Effector memory CD8-positive, alpha-beta T cell (primary cell): ENCODE data around the gene DAZAP1.
A peak's percentile ranks its signal among the peaks of the same experiment; 100 is the strongest.

Source experiments
- ATAC-seq: fragments of 150-1000 bp; cut with Tn5 transposase; replicated peaks from 2 replicates; pipeline ENCODE4 v1.10.0; 2021; ENCODE audit warnings: mild to moderate bottlenecking, moderate library complexity
- DNase-seq, 3 experiments: peaks; one replicate each; pipeline ENCODE4 v3.0.0; 2021
- H3K27ac Mint-ChIP-seq, 2 donors: one replicate each; pipeline ENCODE4 v1.8.0; 2022; ENCODE audit warnings: mild to moderate bottlenecking in 2 of 2, mixed read lengths in 2 of 2, moderate library complexity in 2 of 2
- H3K27me3 Mint-ChIP-seq, 2 donors: one replicate each; pipeline ENCODE4 v1.8.0; 2022; ENCODE audit warnings: mixed read lengths in 2 of 2
- H3K36me3 Mint-ChIP-seq: one replicate; pipeline ENCODE4 v1.8.0; 2022; ENCODE audit warnings: mild to moderate bottlenecking, moderate library complexity, mixed read lengths; ENCODE audit not compliant: insufficient read depth
- H3K4me1 Mint-ChIP-seq, 2 donors: one replicate each; pipeline ENCODE4 v1.8.0; 2022; ENCODE audit warnings: low read depth in 2 of 2, mixed read lengths in 2 of 2
- H3K4me3 Mint-ChIP-seq, 2 donors: one replicate each; pipeline ENCODE4 v1.8.0; 2022; ENCODE audit warnings: mild to moderate bottlenecking in 2 of 2, mixed read lengths in 2 of 2, moderate library complexity in 2 of 2
- H3K9me3 Mint-ChIP-seq, 2 donors: one replicate each; pipeline ENCODE4 v1.8.0; 2022; ENCODE audit warnings: mixed read lengths in 2 of 2

The DAZAP1 gene

DNA sequence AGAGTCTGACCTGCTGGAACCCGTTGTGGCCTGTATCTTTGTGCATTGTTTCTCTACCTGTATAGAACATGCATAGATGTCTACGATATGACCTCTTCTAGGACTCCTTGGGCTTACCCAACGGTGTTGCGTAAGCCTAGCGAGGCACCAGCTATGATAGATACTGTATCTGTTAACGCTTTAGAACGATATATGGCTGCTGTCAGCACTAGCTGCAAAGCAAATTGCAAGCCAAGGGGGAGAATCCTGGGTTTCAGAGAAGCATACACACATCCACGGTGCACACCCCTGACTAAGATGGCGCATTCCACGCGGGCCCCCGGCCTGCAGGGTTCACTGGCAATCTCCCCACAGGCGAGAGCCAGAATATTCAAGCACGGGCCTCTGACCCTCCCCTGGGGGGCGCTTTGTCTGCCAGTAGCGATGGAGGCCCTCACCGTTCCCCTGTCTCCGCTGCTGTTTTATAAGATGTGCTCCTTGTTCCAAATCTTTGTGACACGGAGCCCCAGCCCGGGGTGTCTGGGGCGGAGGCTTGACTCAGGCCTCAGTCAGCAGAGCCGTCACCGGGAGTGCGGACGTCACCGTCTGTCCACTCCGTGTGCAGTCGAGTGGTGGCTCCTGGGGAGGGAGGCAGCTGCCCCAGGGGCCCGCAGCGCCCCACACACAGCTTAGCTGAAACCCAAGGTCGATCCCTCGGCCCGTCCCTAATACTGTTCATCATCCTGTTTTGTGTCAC is 17.9 kb downstream of the DAZAP1 start:
- H3K36me3 Mint-ChIP-seq = peaks cover 82% of the 10 kb centered on the region
- no peaks in the 10 kb centered on the region for H3K9me3 Mint-ChIP-seq
- DNase-seq (no peak), ATAC-seq (no peak)
- H3K27ac Mint-ChIP-seq = peak overlapping the region; percentile 35 to 74
- H3K4me1 Mint-ChIP-seq = peaks cover 0 to 3% of the 10 kb centered on the region in 2 donors
- H3K4me3 Mint-ChIP-seq = no peak overlapping the region
- H3K27me3 Mint-ChIP-seq = no peaks in the 10 kb centered on the region

DNA sequence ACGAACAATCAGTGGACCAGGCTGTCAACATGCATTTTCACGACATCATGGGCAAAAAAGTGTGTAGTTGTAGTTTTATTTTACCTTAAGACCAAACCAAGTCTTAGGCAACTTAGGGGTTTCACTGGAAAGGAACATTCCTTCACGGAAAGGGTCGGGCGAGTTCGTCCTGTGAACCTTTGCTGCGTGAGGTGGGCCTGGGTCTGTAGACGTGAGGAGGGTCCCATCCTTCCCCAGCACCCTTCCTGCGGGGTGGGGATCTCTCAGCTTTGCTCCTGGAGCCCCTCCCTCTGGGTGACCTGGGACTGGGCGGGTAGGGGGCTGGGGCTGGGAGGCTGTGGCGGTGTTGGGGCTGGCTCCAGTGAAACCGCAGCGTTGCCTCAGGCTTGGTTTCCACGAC is 18.5 kb downstream of the DAZAP1 start:
- H3K4me3 Mint-ChIP-seq = no peak overlapping the region
- peaks cover 82% of the 10 kb centered on the region for H3K36me3 Mint-ChIP-seq
- H3K4me1 Mint-ChIP-seq = peaks cover 0 to 3% of the 10 kb centered on the region in 2 donors
- no peaks in the 10 kb centered on the region for H3K27me3 Mint-ChIP-seq
- no peak for ATAC-seq
- DNase-seq = no peak
- H3K9me3 Mint-ChIP-seq = no peaks in the 10 kb centered on the region
- peak overlapping the region in 1 of 2 donors; percentile 74 for H3K27ac Mint-ChIP-seq

DNA sequence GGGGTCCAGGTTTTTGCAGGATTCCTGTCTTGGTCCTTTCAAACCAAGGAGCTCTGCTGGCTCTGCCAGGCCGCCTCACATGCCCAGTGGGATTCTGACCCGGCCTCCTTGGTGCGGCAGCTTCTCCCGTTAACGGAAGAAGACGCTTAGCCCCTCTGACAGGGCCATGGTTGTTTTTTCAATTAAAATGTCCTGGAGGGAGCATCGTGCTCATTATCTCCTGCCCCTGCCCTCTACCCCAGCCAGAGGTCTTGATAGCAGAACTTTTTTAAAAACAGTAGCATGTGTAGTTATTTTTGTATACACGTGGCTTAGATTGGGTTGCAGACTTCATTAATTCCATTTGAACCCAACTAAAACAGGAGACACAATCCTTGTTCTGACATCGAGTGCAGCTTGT is 19.4 kb downstream of the DAZAP1 start:
- no peak for DNase-seq
- peaks cover 82% of the 10 kb centered on the region for H3K36me3 Mint-ChIP-seq
- no peak overlapping the region for H3K27ac Mint-ChIP-seq
- no peaks in the 10 kb centered on the region for H3K27me3 Mint-ChIP-seq
- H3K9me3 Mint-ChIP-seq = no peaks in the 10 kb centered on the region
- ATAC-seq = no peak
- H3K4me3 Mint-ChIP-seq = no peak overlapping the region
- H3K4me1 Mint-ChIP-seq = peaks cover 0 to 3% of the 10 kb centered on the region in 2 donors

DNA sequence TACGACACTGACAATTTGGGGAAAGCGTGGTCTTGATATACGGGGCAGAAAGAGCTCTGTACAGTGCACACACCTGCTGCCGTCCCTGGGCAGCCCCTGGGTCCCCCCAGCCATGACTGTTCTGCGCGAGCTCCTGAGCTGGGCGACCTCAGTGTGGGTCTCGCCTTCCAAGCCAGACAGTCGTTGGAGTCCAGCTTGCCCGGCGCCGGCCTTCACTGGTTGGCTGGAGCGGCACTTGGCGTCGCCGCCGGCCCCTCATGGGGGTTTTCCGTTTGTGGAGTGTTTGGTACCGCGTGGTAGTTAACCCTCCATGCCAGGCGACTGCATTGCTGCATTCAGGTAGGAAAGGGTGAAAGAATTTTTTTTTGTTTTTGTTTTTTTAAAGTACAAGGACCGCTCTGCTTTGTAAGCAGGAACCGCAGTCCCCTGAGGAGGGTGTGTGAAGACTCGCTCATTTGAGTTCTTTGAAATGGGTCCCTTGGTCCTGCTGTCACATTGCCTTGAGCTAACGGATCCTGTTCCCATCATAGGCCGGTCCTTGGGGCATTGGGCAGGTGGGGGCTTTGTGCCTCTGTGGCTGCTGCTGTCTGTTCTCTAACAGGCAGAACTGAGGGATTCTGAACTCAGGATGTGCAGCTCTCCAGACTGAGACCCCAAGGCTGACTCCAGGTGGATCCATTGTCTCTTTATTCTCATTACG is 20.0 kb downstream of the DAZAP1 start:
- H3K4me3 Mint-ChIP-seq = no peak overlapping the region
- peaks cover 83% of the 10 kb centered on the region for H3K36me3 Mint-ChIP-seq
- H3K27me3 Mint-ChIP-seq = no peaks in the 10 kb centered on the region
- ATAC-seq = no peak
- no peak for DNase-seq
- H3K4me1 Mint-ChIP-seq = peaks cover 0 to 3% of the 10 kb centered on the region in 2 donors
- H3K9me3 Mint-ChIP-seq = no peaks in the 10 kb centered on the region
- H3K27ac Mint-ChIP-seq = no peak overlapping the region

DNA sequence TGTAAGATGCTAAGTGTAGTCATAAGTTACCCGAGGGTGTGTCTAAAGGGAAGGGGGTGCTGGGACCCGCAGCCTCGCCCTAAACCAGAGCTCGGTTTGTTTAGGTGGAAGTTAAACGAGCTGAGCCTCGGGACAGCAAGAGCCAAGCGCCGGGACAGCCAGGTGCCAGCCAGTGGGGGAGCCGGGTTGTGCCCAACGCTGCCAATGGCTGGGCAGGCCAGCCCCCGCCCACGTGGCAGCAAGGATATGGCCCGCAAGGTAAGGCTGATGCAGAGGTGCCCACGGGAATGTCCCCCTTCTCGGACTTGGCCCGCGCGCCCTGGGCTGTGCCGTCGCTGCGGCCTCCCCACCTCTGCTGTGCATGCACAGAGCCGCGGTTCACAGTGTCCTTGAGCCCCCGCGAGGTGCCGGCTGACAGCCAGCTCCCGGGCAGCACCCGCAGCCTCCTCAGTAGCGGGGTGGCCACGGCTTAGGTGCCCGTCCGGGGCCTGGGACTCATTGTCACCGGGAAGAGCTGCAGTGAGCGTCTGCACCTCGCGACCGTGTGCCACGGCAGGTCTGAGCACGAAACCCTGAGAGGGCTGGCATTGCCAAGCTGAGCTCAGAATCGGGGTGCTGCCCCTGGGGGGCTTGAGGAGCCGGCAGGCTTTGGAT is 21.5 kb downstream of the DAZAP1 start:
- H3K4me1 Mint-ChIP-seq = no peaks in the 10 kb centered on the region
- H3K27me3 Mint-ChIP-seq = no peaks in the 10 kb centered on the region
- H3K27ac Mint-ChIP-seq = no peak overlapping the region
- H3K36me3 Mint-ChIP-seq = peaks cover 82% of the 10 kb centered on the region
- ATAC-seq (no peak), DNase-seq (no peak)
- no peaks in the 10 kb centered on the region for H3K9me3 Mint-ChIP-seq
- H3K4me3 Mint-ChIP-seq = no peak overlapping the region

DNA sequence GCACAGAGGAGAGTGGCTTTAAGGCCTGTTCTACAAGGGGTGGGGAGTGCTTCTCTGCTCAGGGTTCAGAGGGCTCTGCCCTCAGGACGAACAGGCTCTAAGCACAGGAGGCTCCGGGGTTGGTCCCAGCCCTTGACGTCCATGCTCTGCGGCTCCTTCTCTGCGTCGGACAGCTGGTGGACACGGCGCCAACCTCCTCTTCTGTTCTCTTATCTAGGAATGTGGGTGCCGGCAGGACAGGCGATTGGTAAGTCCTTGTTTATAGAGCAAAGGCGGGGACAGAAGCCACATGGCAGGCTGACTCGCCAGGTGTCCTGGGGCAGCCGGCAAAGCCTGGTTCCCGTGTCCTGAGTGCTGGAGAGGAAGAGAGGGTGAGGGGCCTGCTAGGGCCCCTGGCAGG is 22.4 kb downstream of the DAZAP1 start:
- H3K27ac Mint-ChIP-seq = no peak overlapping the region
- peaks cover 81% of the 10 kb centered on the region for H3K36me3 Mint-ChIP-seq
- no peaks in the 10 kb centered on the region for H3K27me3 Mint-ChIP-seq
- H3K4me1 Mint-ChIP-seq = no peaks in the 10 kb centered on the region
- no peaks in the 10 kb centered on the region for H3K9me3 Mint-ChIP-seq
- no peak overlapping the region for H3K4me3 Mint-ChIP-seq
- DNase-seq (no peak), ATAC-seq (no peak)

DNA sequence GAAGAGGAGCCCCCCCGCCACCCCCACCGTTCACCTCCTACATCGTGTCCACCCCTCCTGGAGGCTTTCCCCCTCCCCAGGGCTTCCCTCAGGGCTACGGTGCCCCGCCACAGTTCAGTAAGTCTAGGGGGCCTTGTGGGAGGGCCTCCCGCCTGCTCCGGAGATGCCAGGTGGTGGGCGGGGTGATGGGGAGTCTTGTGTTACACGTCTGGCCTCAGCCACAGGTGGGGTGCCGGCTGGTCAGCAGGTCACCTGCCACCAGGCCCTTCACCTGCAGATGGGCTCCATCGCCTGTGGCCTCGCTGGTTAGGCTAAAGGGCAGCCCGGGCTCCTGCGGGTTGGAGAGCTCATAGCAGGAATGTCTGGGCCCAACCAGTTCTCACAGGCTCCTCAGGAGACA is 22.9 kb downstream of the DAZAP1 start:
- Mint-ChIP-seq H3K4me3 (no peak overlapping the region), H3K27ac (no peak overlapping the region), H3K36me3 (peaks cover 78% of the 10 kb centered on the region), H3K27me3 (no peaks in the 10 kb centered on the region), H3K4me1 (no peaks in the 10 kb centered on the region), H3K9me3 (no peaks in the 10 kb centered on the region)
- DNase-seq (no peak), ATAC-seq (no peak)

DNA sequence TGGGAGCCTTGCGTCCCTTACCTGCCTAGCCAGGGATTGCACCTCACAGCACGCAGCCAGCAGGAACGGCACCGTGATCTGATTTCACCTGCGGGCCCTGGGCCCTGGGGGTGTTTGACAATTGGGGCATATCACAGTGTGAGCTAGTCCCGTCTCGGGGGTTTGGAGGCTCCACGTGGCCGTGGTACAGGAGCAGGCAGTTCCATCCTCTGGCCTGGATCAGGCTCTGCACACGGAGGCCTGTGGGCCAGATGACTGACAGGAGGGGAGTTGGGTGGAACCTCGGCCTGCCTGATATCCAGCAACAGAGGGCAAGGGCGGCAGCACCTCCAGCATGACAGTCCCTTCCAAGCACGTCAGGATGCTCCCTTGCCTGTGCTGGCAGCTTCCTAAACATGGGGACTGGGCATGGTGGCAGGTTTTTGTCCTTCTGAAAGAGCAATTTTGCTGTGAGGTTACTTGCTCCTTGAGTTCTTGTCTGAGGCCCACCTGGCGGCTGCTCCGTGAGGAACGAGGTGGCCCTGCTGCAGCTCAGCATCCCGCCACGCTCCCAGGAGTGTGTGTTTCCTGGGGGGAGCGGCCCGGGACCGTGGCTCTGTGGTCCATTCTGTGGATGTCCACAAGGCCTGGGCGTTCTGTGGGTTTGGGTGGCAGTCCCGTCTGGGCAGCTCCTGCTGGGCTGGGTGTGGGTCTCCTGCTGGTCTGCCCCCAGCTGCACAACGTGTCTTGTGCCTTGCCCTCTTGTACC is 24.5 kb downstream of the DAZAP1 start:
- H3K27me3 Mint-ChIP-seq = no peaks in the 10 kb centered on the region
- ATAC-seq (no peak), DNase-seq (no peak)
- H3K9me3 Mint-ChIP-seq = no peaks in the 10 kb centered on the region
- peaks cover 69% of the 10 kb centered on the region for H3K36me3 Mint-ChIP-seq
- H3K4me3 Mint-ChIP-seq = no peak overlapping the region
- H3K4me1 Mint-ChIP-seq = no peaks in the 10 kb centered on the region
- peak overlapping the region in 1 of 2 donors; percentile 35 for H3K27ac Mint-ChIP-seq

DNA sequence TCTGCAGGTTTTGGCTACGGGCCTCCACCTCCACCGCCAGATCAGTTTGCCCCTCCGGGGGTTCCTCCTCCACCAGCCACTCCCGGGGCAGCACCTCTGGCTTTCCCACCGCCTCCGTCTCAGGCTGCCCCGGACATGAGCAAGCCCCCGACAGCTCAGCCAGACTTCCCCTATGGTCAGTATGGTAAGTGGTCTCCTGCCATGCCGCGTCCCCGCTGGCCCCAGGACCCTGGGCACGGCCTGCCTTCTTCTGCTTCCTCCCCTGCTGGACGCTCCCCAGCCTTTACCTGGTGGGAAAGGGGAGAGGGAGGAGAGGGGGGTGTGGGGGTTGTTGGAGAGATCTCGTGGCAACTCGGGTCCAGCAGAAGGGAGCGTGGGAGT is 25.1 kb downstream of the DAZAP1 start:
- H3K4me3 Mint-ChIP-seq = no peak overlapping the region
- H3K27ac Mint-ChIP-seq = no peak overlapping the region
- peaks cover 69% of the 10 kb centered on the region for H3K36me3 Mint-ChIP-seq
- ATAC-seq (no peak), DNase-seq (no peak)
- H3K4me1 Mint-ChIP-seq = no peaks in the 10 kb centered on the region
- no peaks in the 10 kb centered on the region for H3K27me3 Mint-ChIP-seq
- no peaks in the 10 kb centered on the region for H3K9me3 Mint-ChIP-seq

DNA sequence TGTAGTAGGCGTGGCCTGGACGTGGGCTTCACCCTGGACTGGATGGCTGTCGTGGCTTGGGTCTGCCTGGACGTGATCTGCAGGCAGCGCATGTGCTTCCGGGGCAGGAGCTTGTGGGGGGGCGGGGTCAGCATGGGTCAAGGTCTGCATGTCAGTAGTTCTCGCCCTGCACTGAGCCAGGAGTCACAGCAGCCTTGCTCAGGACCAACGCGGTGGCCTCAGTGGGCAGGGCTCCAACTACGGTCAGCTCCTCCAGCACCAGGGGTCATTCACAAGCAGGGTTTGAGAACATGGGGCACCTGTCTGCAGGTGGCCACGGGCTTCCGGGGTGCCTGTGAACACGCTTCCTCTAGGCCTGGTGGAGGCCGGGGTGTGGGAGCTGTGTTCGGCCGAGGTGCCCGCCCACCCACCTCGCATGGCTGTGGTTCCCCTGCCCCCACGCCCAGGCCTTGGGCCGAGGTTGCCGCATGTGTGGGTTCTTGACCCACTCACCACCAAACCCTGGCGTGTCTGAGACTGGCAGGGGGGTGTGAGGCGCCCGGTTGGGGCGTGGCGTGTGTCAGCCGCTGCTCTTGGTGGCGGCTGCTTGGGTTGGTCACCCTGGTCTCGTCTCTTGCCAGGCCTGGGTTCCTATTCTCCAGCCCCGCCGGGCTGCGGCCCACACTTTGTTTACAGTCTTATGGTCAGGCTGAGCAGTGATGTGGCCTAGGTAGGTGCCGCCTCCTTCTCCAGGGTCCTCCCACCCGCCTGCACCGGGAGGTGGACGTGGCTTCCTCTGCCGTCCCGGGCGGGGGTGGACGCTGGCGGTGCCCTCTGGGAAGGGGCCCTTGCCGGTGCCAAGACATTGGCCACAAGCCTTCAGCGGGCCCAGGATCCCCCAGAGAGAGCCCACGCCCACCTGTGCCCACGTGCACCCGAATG is 26.0 kb downstream of the DAZAP1 start:
- Mint-ChIP-seq H3K4me3 (no peak overlapping the region), H3K36me3 (peaks cover 75% of the 10 kb centered on the region), H3K9me3 (no peaks in the 10 kb centered on the region), H3K4me1 (peaks cover 7 to 8% of the 10 kb centered on the region in 2 donors), H3K27me3 (no peaks in the 10 kb centered on the region), H3K27ac (no peak overlapping the region)
- ATAC-seq (no peak), DNase-seq (no peak)

DNA sequence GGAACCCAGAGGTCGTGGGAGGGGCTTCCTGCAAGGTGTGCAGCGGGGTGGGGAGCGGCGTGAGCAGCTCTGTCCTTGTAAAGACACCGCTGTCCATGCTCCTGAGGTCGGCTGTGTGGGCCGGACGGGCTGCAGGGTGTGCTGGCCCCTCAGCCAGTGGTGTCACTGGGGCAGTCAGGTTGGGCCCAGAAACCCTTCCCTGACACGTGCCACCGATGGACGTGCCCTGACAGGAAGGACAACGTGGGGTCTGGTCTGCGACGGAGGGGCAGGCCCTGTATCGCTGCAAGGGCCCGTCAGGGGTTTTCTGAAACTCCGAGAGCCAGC is 26.6 kb downstream of the DAZAP1 start:
- no peak overlapping the region for H3K27ac Mint-ChIP-seq
- DNase-seq (no peak), ATAC-seq (no peak)
- no peak overlapping the region for H3K4me3 Mint-ChIP-seq
- H3K27me3 Mint-ChIP-seq = no peaks in the 10 kb centered on the region
- no peaks in the 10 kb centered on the region for H3K9me3 Mint-ChIP-seq
- H3K4me1 Mint-ChIP-seq = peaks cover 7 to 8% of the 10 kb centered on the region in 2 donors
- peaks cover 75% of the 10 kb centered on the region for H3K36me3 Mint-ChIP-seq

DNA sequence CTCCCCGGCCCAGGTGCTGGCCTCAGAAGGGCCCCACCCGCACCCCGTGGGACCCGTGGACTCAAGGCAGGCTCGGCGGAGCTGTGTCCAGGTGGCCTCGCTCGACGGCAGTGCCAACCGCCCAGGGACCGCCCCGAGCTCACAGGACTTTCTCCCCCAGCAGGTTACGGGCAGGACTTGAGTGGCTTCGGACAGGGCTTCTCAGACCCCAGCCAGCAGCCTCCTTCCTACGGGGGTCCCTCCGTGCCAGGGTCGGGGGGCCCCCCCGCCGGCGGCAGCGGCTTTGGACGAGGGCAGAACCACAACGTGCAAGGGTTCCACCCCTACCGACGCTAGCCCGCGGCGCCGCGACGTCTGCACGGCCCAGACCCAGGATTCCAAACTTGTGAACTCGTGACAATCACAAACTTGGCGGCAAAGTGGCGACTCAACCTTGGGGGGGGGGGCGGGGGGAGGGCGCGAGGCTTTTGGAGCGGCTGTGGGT is 27.2 kb downstream of the DAZAP1 start:
- H3K4me1 Mint-ChIP-seq = peaks cover 10 to 11% of the 10 kb centered on the region in 2 donors
- peaks cover 76% of the 10 kb centered on the region for H3K36me3 Mint-ChIP-seq
- no peak overlapping the region for H3K27ac Mint-ChIP-seq
- H3K9me3 Mint-ChIP-seq = no peaks in the 10 kb centered on the region
- ATAC-seq = no peak
- DNase-seq = no peak
- no peaks in the 10 kb centered on the region for H3K27me3 Mint-ChIP-seq
- H3K4me3 Mint-ChIP-seq = no peak overlapping the region
